ENCODE data around the gene SOWAHB. TPM values are rescaled to one million over a fixed set of nuclear protein-coding genes. Genes with fewer than 3 reads are reported as not detected.

The SOWAHB gene
- total RNA-seq = 1 to 10 TPM; 4.2 to 5.6 TPM

DNA sequence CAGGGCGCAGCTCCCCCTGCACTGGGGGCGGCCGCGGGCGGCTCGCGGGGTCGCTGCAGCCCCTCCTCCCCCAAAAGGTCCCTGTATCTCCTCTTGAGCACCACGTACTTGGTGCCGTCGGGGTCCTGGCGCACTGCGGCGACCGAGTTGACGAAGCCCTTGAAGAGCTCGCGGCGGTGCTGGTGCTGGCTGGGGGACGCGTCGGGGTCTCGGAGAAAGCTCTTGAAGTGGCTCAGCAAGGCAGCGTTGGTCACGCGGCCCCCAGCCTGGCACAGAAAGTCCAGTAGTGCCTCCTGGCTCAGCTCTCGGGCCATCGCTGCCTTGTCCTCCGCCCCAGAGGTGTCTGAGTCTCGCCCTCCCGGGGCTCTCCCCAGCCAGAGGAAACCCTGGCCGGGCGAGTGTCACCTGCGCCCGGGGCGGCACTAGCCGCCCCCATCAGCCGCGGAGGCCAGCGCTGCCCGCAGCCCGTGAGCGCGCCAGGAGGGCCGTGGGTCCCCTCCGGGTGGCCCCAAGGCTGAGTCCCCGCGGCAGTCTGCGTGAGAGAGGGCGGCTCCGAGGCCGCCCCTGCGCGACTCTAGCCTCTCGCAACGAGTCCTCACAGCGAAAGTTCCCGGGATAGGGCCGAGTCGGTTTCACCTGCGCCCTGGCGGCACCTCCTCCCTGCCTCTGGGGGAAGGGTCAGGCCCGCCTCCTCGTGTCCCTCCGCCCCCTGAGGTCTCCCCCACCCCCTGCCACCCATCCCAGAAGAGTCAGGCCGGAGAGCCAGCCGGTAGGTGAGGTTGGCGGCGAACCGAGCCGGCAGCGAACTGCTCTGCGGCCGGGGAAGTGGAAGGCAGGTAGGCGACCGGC lies at the start of gene SOWAHB:
TSS of gene SOWAHB (minus strand) at position 609 of the 849 bp plus-strand sequence. CDS start at position 314, 295 bp downstream.
- ATAC-seq (peak; percentile 91), DNase-seq (peak; percentile 91 to 95 (median 95))
- H3K27me3 ChIP-seq = no peaks in the 10 kb centered on the region
- intact Hi-C loops (cut with DNase I) = no loop called here
- H3K36me3 ChIP-seq (replicated peaks in 1 of 2; ENCODE audit: insufficient read depth in 1 of 2, low read depth in 2 of 2) = no peaks in the 10 kb centered on the region
- H3K4me3 ChIP-seq = peak within 1 kb of the TSS; percentile 32 to 37
- H3K27ac ChIP-seq = peak within 1 kb of the TSS; percentile 92 to 97 (median 96)
- no peaks in the 10 kb centered on the region for H3K9me3 ChIP-seq
- peak; percentile 91 to 93 (median 92) for TF ChIP-seq POLR2A (IDR thresholded peaks at IDR 0.05)
- TF ChIP-seq, protein P1, sequence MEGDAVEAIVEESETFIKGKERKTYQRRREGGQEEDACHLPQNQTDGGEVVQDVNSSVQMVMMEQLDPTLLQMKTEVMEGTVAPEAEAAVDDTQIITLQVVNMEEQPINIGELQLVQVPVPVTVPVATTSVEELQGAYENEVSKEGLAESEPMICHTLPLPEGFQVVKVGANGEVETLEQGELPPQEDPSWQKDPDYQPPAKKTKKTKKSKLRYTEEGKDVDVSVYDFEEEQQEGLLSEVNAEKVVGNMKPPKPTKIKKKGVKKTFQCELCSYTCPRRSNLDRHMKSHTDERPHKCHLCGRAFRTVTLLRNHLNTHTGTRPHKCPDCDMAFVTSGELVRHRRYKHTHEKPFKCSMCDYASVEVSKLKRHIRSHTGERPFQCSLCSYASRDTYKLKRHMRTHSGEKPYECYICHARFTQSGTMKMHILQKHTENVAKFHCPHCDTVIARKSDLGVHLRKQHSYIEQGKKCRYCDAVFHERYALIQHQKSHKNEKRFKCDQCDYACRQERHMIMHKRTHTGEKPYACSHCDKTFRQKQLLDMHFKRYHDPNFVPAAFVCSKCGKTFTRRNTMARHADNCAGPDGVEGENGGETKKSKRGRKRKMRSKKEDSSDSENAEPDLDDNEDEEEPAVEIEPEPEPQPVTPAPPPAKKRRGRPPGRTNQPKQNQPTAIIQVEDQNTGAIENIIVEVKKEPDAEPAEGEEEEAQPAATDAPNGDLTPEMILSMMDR (IDR thresholded peaks at IDR 0.05) = no peak
- WGBS, 2 donors = 1 to 2% methylated on average over 23 to 74 of the region's 76 CpGs
- H3K4me1 ChIP-seq = peaks cover 38% of the 10 kb centered on the region

DNA sequence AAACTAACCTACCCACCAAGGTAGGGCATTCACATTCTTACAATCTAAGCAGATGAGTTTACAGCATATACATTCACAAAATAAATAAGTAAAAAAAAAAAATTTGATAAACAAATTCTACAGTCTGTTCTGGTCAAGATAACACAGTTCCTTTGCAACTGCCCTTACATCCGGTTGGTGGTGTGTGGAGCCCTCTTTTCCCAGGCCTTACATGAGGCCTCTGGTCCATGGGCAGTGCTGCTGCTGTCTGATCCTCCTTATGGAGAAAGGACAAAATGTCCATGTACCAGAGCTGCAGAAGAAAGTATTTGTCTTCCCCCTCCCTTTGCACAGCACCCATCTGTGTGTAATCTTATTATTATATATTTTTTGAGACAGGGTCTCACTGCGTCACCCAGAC lies 49.4 kb upstream of the SOWAHB start:
- intact Hi-C loops (cut with DNase I) = no loop called here
- no peaks in the 10 kb centered on the region for H3K27me3 ChIP-seq
- ATAC-seq (no peak), DNase-seq (peak; percentile 24 to 47 (median 46))
- no peaks in the 10 kb centered on the region for H3K36me3 ChIP-seq (replicated peaks in 1 of 2; ENCODE audit: insufficient read depth in 1 of 2, low read depth in 2 of 2)
- H3K27ac ChIP-seq = no peak overlapping the region
- H3K9me3 ChIP-seq = no peaks in the 10 kb centered on the region
- H3K4me1 ChIP-seq = peaks cover 26% of the 10 kb centered on the region
- WGBS, 2 donors = 59 to 67% methylated on average over 2 of the region's 2 CpGs
- H3K4me3 ChIP-seq = no peak overlapping the region
- TF ChIP-seq POLR2A (IDR thresholded peaks at IDR 0.05) = no peak
- TF ChIP-seq, protein P1 (IDR thresholded peaks at IDR 0.05) = peak in 4 of 7 experiments; percentile 11 to 34 (median 26)

- Histone ChIP-seq H3K4me3 (no peak overlapping the region), H3K36me3 (replicated peaks in 1 of 2; ENCODE audit: insufficient read depth in 1 of 2, low read depth in 2 of 2) (no peaks in the 10 kb centered on the region), H3K27me3 (no peaks in the 10 kb centered on the region), H3K9me3 (no peaks in the 10 kb centered on the region), H3K4me1 (peaks cover 10% of the 10 kb centered on the region), H3K27ac (no peak overlapping the region)
- TF ChIP-seq, protein P1 (IDR thresholded peaks at IDR 0.05) = no peak
- TF ChIP-seq POLR2A (IDR thresholded peaks at IDR 0.05) = no peak
- peak in 1 of 4 donors; percentile 19 for DNase-seq
- intact Hi-C loops (cut with DNase I) = no loop called here
- 86 to 96% methylated on average over 1 of the region's 1 CpG for WGBS, 2 donors
- ATAC-seq = no peak
Measured at GRCh38 chr4:76943790-76944189, 45.8 kb upstream of the SOWAHB start.

GRCh38 chr4:76943129-76943620 lies 45.2 kb upstream of the SOWAHB start:
- 74 to 75% methylated on average over 6 of the region's 6 CpGs for WGBS, 2 donors
- Histone ChIP-seq H3K36me3 (replicated peaks in 1 of 2; ENCODE audit: insufficient read depth in 1 of 2, low read depth in 2 of 2) (no peaks in the 10 kb centered on the region), H3K9me3 (no peaks in the 10 kb centered on the region), H3K4me3 (no peak overlapping the region), H3K4me1 (peaks cover 5% of the 10 kb centered on the region), H3K27ac (no peak overlapping the region), H3K27me3 (no peaks in the 10 kb centered on the region)
- ATAC-seq = no peak
- TF ChIP-seq, protein P1 (IDR thresholded peaks at IDR 0.05) = no peak
- TF ChIP-seq POLR2A (IDR thresholded peaks at IDR 0.05) = no peak
- intact Hi-C loops (cut with DNase I) = no loop called here
- DNase-seq = no peak

All from body of pancreas (tissue), 4 donors.